GM12891 (cell line): ENCODE data around the gene CERS2.

Experiments
- POLR2A ChIP-seq: IDR thresholded peaks from 2 replicates; pipeline ENCODE4 v1.6.1; 2011; ENCODE audit warnings: low read depth, low read length, control low read depth
- POLR2AphosphoS5 ChIP-seq: IDR thresholded peaks from 2 replicates; pipeline ENCODE4 v1.6.1; 2011; ENCODE audit warnings: low read depth, low read length, control low read depth
- SPI1 ChIP-seq: IDR thresholded peaks from 2 replicates; pipeline ENCODE4 v1.6.1; 2011; ENCODE audit warnings: low read depth, low read length, control low read depth
- TAF1 ChIP-seq: IDR thresholded peaks from 2 replicates; pipeline ENCODE4 v1.6.1; 2011; ENCODE audit warnings: low read depth, low read length, control low read depth

DNA sequence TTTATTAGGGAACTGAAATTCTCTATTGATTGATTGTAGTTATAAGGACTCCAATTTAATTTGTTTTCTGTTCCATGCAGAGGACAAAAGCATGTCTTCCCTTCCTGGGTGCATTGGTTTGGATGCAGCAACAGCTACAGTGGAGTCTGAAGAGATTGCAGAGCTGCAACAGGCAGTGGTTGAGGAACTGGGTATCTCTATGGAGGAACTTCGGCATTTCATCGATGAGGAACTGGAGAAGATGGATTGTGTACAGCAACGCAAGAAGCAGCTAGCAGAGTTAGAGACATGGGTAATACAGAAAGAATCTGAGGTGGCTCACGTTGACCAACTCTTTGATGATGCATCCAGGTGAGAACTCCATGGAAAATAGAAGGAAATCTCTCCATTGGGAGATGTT, 47.0 kb downstream of the CERS2 start:
- TF ChIP-seq TAF1 (no peak), POLR2A (no peak), POLR2AphosphoS5 (no peak), SPI1 (no peak)
